ENCODE data around the gene A1CF.

A1CF gene

GRCh38 chr10:50885097-50885859 lies at the start of gene A1CF:
A1CF (minus strand) TSS chr10:50885627; CDS start chr10:50859940, 25,687 bp downstream.
- H3K4me2 ChIP-seq, result no peak within 1 kb of the TSS
- H3K79me2 ChIP-seq (ENCODE audit: insufficient read depth, low read depth), result no peaks in the 10 kb centered on the region
- no peaks in the 10 kb centered on the region for H4K20me1 ChIP-seq (ENCODE audit: insufficient read depth)

GRCh38 chr10:50931948-50932431 lies 46.6 kb upstream of the A1CF start:
- Histone ChIP-seq H3K27me3 (ENCODE audit: insufficient read depth, low read depth) (no peaks in the 10 kb centered on the region), H2AFZ (ENCODE audit: low read depth) (no peak overlapping the region), H3K4me1 (ENCODE audit: low read depth, poor library complexity, severe bottlenecking) (no peaks in the 10 kb centered on the region), H3K27ac (no peak overlapping the region), H3K4me2 (no peak overlapping the region), H3K79me2 (ENCODE audit: insufficient read depth, low read depth) (no peaks in the 10 kb centered on the region), H3K4me3 (IDR thresholded peaks at IDR 0.05; ENCODE audit: insufficient read depth, low read depth, low read length) (no peak overlapping the region), H4K20me1 (ENCODE audit: insufficient read depth) (no peaks in the 10 kb centered on the region), H3K36me3 (ENCODE audit: insufficient read depth) (no peaks in the 10 kb centered on the region), H3K9ac (no peak overlapping the region)
- TF ChIP-seq CTCF (conservative IDR thresholded peaks at IDR 0.05; ENCODE audit: low read depth, low read length), result no peak

More at GRCh38 chr10:50885097-50885859, at the start of gene A1CF:
- Histone ChIP-seq H3K4me1 (ENCODE audit: low read depth, poor library complexity, severe bottlenecking) (no peaks in the 10 kb centered on the region), H3K4me3 (IDR thresholded peaks at IDR 0.05; ENCODE audit: insufficient read depth, low read depth, low read length) (no peak within 1 kb of the TSS), H3K36me3 (ENCODE audit: insufficient read depth) (no peaks in the 10 kb centered on the region), H3K9ac (no peak within 1 kb of the TSS), H2AFZ (ENCODE audit: low read depth) (no peak within 1 kb of the TSS), H3K27me3 (ENCODE audit: insufficient read depth, low read depth) (no peaks in the 10 kb centered on the region), H3K27ac (no peak within 1 kb of the TSS)
- no peak for TF ChIP-seq CTCF (conservative IDR thresholded peaks at IDR 0.05; ENCODE audit: low read depth, low read length)

DNA sequence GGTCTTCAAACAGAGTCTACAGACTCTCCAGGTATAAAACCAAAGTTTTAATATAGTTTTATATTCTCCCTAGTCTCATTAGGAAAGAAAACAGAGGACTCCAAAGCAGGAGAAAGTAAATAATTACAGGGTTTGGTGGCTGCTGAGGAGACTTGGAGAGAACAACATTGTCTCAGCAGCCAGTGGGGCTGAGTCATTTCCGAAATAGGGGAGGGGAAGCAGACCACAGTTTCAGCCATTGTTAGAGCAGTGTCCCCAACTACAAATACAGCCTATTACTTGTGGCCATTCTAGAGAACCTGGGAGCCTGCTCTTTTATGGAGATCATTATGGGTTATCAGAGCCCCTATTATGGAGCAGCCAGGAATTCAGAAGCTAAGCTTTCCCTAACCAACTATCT lies 44.2 kb upstream of the A1CF start:
- Histone ChIP-seq H3K27ac (no peak overlapping the region), H3K4me2 (no peak overlapping the region), H3K27me3 (ENCODE audit: insufficient read depth, low read depth) (no peaks in the 10 kb centered on the region), H2AFZ (ENCODE audit: low read depth) (no peak overlapping the region), H3K36me3 (ENCODE audit: insufficient read depth) (no peaks in the 10 kb centered on the region), H3K9ac (no peak overlapping the region), H3K4me3 (IDR thresholded peaks at IDR 0.05; ENCODE audit: insufficient read depth, low read depth, low read length) (no peak overlapping the region), H3K4me1 (ENCODE audit: low read depth, poor library complexity, severe bottlenecking) (no peaks in the 10 kb centered on the region), H4K20me1 (ENCODE audit: insufficient read depth) (no peaks in the 10 kb centered on the region), H3K79me2 (ENCODE audit: insufficient read depth, low read depth) (no peaks in the 10 kb centered on the region)
- no peak for TF ChIP-seq CTCF (conservative IDR thresholded peaks at IDR 0.05; ENCODE audit: low read depth, low read length)

DNA sequence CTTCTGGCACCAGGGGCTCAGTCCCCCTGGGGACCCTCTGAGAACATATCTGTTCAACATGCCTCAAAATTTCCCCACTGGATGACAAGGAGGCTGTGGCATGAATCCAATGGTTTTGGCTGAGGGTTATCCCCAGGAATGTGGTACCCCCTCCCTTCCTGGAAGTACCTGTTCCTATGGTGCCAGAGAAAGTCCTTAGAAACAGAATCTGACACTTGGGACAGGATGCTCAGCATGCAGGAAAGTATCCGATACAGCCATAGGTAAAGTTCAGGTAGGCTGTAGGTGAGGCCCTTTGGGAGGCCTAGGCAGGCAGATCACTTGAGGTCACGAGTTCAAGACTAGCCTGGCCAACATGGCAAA lies 42.7 kb upstream of the A1CF start:
- Histone ChIP-seq H3K4me1 (ENCODE audit: low read depth, poor library complexity, severe bottlenecking) (no peaks in the 10 kb centered on the region), H3K4me2 (no peak overlapping the region), H3K4me3 (IDR thresholded peaks at IDR 0.05; ENCODE audit: insufficient read depth, low read depth, low read length) (no peak overlapping the region), H3K79me2 (ENCODE audit: insufficient read depth, low read depth) (no peaks in the 10 kb centered on the region), H3K36me3 (ENCODE audit: insufficient read depth) (no peaks in the 10 kb centered on the region), H3K27ac (no peak overlapping the region), H2AFZ (ENCODE audit: low read depth) (no peak overlapping the region), H3K9ac (no peak overlapping the region), H3K27me3 (ENCODE audit: insufficient read depth, low read depth) (no peaks in the 10 kb centered on the region), H4K20me1 (ENCODE audit: insufficient read depth) (no peaks in the 10 kb centered on the region)
- TF ChIP-seq CTCF (conservative IDR thresholded peaks at IDR 0.05; ENCODE audit: low read depth, low read length), result no peak
